Uterus (tissue), 4 donors: ENCODE measurements around the gene ATP5IF1. TPM values are rescaled to one million over a fixed set of nuclear protein-coding genes. Genes with fewer than 3 reads are reported as not detected.
A peak's percentile ranks its signal among the peaks of the same experiment; 100 is the strongest.

Experiments
- DNase-seq, 2 donors: peaks; one replicate each; pipeline ENCODE4 v3.0.0-alpha.2; 2019 to 2020
- H3K27ac ChIP-seq, 2 donors: fragments of 200-600 bp; sonication (generic); 1 replicate in 1 of 2; 2 replicates in 1 of 2; pipeline ENCODE4 v1.5.1; 2016 to 2018
- H3K27me3 ChIP-seq, 2 donors: fragments of 200-600 bp; sonication (generic); one replicate each; pipeline ENCODE4 v1.5.1; 2018 to 2019; ENCODE audit warnings: control low read depth in 1 of 2
- H3K36me3 ChIP-seq, 2 donors: fragments of 200-600 bp; sonication (generic); one replicate each; pipeline ENCODE4 v1.5.1; 2019; ENCODE audit warnings: control low read depth in 1 of 2
- H3K4me1 ChIP-seq, 2 donors: fragments of 200-600 bp; sonication (generic); one replicate each; pipeline ENCODE4 v1.5.1; 2018 to 2019; ENCODE audit warnings: control low read depth in 1 of 2
- H3K4me3 ChIP-seq, 2 donors: fragments of 200-600 bp; sonication (generic); 1 replicate in 1 of 2; 2 replicates in 1 of 2; pipeline ENCODE4 v1.5.1; 2018 to 2019; ENCODE audit warnings: mild to moderate bottlenecking in 1 of 2
- H3K9me3 ChIP-seq, 2 donors: fragments of 200-600 bp; sonication (generic); one replicate each; pipeline ENCODE4 v1.5.1; 2019; ENCODE audit warnings: control low read depth in 1 of 2
- POLR2A ChIP-seq, 2 donors: fragments of 450-650 bp; IDR thresholded peaks; one replicate each; pipeline ENCODE4 v1.6.1; 2016; ENCODE audit warnings: antibody characterized with exemption in 2 of 2, mild to moderate bottlenecking in 1 of 2, moderate library complexity in 1 of 2
- intact Hi-C: fragments of 100-400 bp; cut with DNase I; formaldehyde crosslinking; loops from one replicate; pipeline ENCODE4 v1.15.1; 2023; ENCODE audit warnings: low total_unique reads
- total RNA-seq, 4 donors: library from RNA; depleted of rRNA in 3 of 4; stranded (reverse); fragments of >200 nt in 3 of 4; gene quantifications; one replicate each; pipeline versions ENCODE4 v1.1.0 to v1.2.4, GENCODE V29; 2014 to 2023
- TF ChIP-seq, protein P1 (sequence below), 4 experiments: fragments of 200-600 bp in 2 of 4; fragments of 450-650 bp in 2 of 4; sonication (generic) in 2 of 4; IDR thresholded peaks; one replicate each; pipeline ENCODE4 v1.5.1; 2016 to 2019; ENCODE audit warnings: antibody characterized with exemption in 4 of 4, mild to moderate bottlenecking in 2 of 4, moderate library complexity in 1 of 4
- donor health status: DM: yes; HTN: yes; CAD: no.

The ATP5IF1 gene
- total RNA-seq, 4 donors from 2014 or later = 57.1 to 103 (median 82.2) TPM

DNA sequence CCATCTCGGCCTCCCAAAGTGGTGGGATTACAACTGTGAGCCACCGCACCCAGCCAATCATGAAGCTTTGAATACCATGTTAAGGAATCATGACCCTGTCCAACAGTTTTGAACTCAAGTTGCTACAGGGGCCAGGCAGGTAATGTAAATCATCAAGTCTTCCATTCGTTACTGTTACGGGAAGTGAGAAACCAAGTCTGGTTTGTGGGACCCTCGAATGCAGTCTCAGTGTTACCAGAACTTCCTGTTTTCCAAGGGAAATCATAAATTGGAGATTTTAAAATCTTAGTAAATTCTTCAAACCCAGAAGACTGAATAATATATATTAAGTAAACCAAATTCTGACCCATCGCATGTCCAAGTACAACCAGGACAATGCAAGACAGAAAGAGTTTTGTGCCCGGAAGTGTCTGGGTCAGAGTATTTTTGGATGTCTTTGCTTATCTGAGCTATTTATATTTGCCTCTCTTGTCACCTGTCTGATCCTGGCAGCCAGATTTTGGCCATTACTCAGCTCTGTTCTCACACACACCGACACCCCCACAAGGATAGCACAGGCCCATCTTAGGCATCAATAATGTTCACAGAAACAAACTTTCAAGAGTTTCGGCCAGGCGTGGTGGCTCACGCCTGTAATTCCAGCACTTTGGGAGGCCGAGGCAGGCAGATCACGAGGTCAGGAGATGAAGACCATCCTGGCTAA, 8.8 kb downstream of the ATP5IF1 start:
- Histone ChIP-seq H3K4me3 (no peak overlapping the region), H3K27me3 (no peaks in the 10 kb centered on the region), H3K4me1 (peaks cover 5% of the 10 kb centered on the region in 2 donors), H3K36me3 (no peaks in the 10 kb centered on the region), H3K27ac (no peak overlapping the region), H3K9me3 (no peaks in the 10 kb centered on the region)
- no peak for DNase-seq
- intact Hi-C loops = no loop called here
- TF ChIP-seq, protein P1, sequence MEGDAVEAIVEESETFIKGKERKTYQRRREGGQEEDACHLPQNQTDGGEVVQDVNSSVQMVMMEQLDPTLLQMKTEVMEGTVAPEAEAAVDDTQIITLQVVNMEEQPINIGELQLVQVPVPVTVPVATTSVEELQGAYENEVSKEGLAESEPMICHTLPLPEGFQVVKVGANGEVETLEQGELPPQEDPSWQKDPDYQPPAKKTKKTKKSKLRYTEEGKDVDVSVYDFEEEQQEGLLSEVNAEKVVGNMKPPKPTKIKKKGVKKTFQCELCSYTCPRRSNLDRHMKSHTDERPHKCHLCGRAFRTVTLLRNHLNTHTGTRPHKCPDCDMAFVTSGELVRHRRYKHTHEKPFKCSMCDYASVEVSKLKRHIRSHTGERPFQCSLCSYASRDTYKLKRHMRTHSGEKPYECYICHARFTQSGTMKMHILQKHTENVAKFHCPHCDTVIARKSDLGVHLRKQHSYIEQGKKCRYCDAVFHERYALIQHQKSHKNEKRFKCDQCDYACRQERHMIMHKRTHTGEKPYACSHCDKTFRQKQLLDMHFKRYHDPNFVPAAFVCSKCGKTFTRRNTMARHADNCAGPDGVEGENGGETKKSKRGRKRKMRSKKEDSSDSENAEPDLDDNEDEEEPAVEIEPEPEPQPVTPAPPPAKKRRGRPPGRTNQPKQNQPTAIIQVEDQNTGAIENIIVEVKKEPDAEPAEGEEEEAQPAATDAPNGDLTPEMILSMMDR (IDR thresholded peaks at IDR 0.05) = no peak
- no peak for TF ChIP-seq POLR2A (IDR thresholded peaks at IDR 0.05)

DNA sequence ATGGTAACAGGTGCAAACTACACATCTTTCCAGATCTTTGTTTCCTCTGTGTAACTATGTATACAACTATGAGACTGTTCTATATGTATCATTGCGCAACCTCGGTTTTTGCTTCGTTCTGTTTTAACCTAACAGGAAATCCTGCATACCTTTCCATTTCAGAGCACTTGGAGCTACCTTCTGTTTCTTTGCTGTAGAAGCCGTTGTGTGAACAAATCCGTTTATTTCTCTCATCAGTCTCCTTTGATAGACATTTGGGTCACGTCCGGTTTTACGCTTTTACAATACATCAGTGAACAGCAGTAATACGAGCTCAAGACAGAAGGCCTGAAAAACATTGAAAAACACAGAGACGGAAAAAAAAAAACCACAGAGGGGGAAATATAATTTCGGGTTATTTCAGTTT, 10.5 kb downstream of the ATP5IF1 start:
- TF ChIP-seq, protein P1 (IDR thresholded peaks at IDR 0.05) = no peak
- no peak for TF ChIP-seq POLR2A (IDR thresholded peaks at IDR 0.05)
- no peak for DNase-seq
- Histone ChIP-seq H3K27me3 (no peaks in the 10 kb centered on the region), H3K36me3 (no peaks in the 10 kb centered on the region), H3K4me1 (peaks cover 5% of the 10 kb centered on the region in 2 donors), H3K27ac (peak overlapping the region; percentile 72 to 82), H3K9me3 (no peaks in the 10 kb centered on the region), H3K4me3 (peak overlapping the region; percentile 47 to 67)
- intact Hi-C loops = no loop called here

DNA sequence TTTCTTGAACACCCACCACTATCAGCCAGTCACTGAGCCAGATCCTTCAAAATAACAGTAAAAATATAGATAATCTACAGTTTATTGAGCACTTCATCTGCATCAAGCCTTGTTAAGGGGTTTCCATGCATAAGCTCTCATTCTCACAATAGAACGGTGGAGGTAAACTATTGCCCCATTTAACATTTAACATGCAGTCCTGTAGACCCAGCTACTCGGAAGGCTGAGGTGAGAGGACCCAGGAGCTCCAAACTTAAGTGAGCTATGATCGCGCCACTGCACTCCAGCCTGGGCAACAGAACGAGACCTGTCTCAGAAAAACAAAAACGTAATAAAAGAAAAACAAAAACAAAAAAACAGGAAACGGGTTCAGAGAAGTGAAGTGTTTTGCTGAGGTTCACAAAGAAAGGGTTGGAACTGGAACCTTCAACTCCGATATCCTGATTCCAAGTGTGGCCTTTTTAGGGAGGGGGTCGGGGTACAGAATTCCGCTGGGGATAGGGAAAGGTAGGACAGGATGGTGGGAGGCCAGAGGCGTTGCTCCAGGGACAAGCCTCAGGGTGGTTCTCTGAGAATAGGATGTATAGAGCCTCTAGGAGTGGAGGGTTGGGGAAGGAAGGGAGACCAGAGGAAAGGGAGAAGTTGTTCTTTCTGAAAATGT, 11.8 kb downstream of the ATP5IF1 start:
- intact Hi-C loops = no loop called here
- Histone ChIP-seq H3K27me3 (no peaks in the 10 kb centered on the region), H3K9me3 (no peaks in the 10 kb centered on the region), H3K36me3 (no peaks in the 10 kb centered on the region), H3K4me3 (peak overlapping the region; percentile 14 to 22), H3K27ac (peak overlapping the region; percentile 79 to 88), H3K4me1 (peaks cover 5% of the 10 kb centered on the region in 2 donors)
- DNase-seq = no peak
- no peak for TF ChIP-seq POLR2A (IDR thresholded peaks at IDR 0.05)
- TF ChIP-seq, protein P1 (IDR thresholded peaks at IDR 0.05) = no peak

DNA sequence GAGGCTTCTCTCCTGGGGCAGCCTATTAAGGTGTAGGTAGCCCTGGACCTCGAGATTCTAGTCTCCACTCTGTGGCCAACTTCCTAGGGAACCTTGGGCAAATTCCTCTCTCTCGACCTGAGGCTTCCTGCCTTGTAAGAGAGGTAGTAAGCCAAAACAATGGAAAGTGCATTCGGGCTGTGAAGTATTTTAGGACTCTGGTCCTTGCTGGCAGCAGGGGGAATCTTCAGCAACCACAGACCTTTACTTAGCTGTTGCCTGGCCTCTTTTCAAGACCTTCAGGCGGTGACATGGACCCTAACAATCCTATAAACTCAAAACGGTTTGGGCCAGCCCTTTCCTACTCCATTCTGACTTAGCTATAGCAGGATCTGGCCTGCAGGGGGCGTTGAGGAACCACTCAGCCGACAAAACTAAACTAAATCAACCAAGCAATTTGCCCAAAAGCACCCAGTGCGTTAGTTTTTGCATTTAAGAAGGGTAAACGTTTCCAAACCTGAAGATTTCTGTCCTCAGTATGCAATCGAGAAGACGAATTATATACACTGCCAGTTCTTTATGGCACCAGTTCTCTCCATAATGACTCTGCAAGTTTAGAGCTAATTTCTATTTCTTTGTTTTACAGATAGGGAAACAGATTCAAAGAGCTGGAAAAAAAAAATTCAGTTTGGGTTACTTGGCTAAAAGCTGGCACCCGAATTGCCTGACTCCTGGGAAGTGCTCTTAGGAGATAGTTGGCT, 12.5 kb downstream of the ATP5IF1 start:
- peaks cover 5% of the 10 kb centered on the region in 2 donors for H3K4me1 ChIP-seq
- H3K4me3 ChIP-seq = no peak overlapping the region
- DNase-seq = peak; percentile 79 to 85
- intact Hi-C loops = no loop called here
- no peak for TF ChIP-seq POLR2A (IDR thresholded peaks at IDR 0.05)
- TF ChIP-seq, protein P1 (IDR thresholded peaks at IDR 0.05) = peak; percentile 89 to 93 (median 90)
- peak overlapping the region; percentile 79 to 88 for H3K27ac ChIP-seq
- no peaks in the 10 kb centered on the region for H3K27me3 ChIP-seq
- no peaks in the 10 kb centered on the region for H3K9me3 ChIP-seq
- H3K36me3 ChIP-seq = no peaks in the 10 kb centered on the region
